ENCODE measurements around the gene REXO4. TPM values are rescaled to one million over a fixed set of nuclear protein-coding genes. Genes with fewer than 3 reads are reported as not detected.

The REXO4 gene
- total and polyA plus RNA-seq, 2 of the 13 experiments (the other 11 are each of a cell fraction or from before 2014, with no cell fraction given), result 18.5 to 30.4 TPM

DNA sequence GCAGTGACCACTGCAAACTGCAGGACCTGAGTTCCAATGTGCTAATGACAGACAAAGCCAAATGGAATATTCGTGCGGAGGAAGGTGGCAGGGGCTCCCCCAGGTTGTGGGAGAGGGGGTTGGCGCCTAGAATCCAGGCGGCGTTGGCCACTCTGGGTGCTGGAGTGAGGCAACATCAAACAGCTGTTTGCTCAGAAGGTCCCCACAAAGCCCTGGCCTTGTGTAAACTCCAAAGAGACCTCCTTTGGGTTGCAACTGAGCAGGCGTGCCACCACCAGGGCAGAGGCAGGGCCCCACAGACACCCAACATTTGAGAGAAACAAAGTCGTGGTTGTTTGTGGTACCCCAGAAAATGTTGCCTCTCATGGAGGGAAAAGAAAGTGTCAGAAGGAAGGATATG, 27.1 kb downstream of the REXO4 start (continued):
- TF ChIP-seq, protein P1, sequence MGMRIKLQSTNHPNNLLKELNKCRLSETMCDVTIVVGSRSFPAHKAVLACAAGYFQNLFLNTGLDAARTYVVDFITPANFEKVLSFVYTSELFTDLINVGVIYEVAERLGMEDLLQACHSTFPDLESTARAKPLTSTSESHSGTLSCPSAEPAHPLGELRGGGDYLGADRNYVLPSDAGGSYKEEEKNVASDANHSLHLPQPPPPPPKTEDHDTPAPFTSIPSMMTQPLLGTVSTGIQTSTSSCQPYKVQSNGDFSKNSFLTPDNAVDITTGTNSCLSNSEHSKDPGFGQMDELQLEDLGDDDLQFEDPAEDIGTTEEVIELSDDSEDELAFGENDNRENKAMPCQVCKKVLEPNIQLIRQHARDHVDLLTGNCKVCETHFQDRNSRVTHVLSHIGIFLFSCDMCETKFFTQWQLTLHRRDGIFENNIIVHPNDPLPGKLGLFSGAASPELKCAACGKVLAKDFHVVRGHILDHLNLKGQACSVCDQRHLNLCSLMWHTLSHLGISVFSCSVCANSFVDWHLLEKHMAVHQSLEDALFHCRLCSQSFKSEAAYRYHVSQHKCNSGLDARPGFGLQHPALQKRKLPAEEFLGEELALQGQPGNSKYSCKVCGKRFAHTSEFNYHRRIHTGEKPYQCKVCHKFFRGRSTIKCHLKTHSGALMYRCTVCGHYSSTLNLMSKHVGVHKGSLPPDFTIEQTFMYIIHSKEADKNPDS (CRISPR knock-in tag; IDR thresholded peaks at IDR 0.05), result 0 out of 2 replicates have a peak, but pooled peaks have one; percentile 69
- TF ChIP-seq FOXO4 (CRISPR knock-in tag; conservative IDR thresholded peaks at IDR 0.05) (no peak), ZNF800 (CRISPR knock-in tag; IDR thresholded peaks at IDR 0.05) (no peak), ATF6 (CRISPR knock-in tag; conservative IDR thresholded peaks at IDR 0.05) (no peak), ZNF326 (CRISPR knock-in tag; IDR thresholded peaks at IDR 0.05; ENCODE audit: borderline replicate concordance) (no peak), ARID4A (CRISPR knock-in tag; IDR thresholded peaks at IDR 0.05; ENCODE audit: borderline replicate concordance) (no peak; the same call in 1 of the 2 replicates), ZNF232 (CRISPR knock-in tag; IDR thresholded peaks at IDR 0.05; ENCODE audit: borderline replicate concordance) (no peak), ZNF747 (CRISPR knock-in tag; IDR thresholded peaks at IDR 0.05; ENCODE audit: borderline replicate concordance) (no peak), ZMYM2 (CRISPR knock-in tag; IDR thresholded peaks at IDR 0.05) (no peak), HNRNPL (IDR thresholded peaks at IDR 0.05; ENCODE audit: low read depth, low read length) (0 out of 2 replicates have a peak, but pooled peaks have one; percentile 16), FOXA3 (CRISPR knock-in tag; IDR thresholded peaks at IDR 0.05) (peak; percentile 54), SPEN (CRISPR knock-in tag; IDR thresholded peaks at IDR 0.05; ENCODE audit: low read depth) (no peak)
- TF ChIP-seq, protein P2, sequence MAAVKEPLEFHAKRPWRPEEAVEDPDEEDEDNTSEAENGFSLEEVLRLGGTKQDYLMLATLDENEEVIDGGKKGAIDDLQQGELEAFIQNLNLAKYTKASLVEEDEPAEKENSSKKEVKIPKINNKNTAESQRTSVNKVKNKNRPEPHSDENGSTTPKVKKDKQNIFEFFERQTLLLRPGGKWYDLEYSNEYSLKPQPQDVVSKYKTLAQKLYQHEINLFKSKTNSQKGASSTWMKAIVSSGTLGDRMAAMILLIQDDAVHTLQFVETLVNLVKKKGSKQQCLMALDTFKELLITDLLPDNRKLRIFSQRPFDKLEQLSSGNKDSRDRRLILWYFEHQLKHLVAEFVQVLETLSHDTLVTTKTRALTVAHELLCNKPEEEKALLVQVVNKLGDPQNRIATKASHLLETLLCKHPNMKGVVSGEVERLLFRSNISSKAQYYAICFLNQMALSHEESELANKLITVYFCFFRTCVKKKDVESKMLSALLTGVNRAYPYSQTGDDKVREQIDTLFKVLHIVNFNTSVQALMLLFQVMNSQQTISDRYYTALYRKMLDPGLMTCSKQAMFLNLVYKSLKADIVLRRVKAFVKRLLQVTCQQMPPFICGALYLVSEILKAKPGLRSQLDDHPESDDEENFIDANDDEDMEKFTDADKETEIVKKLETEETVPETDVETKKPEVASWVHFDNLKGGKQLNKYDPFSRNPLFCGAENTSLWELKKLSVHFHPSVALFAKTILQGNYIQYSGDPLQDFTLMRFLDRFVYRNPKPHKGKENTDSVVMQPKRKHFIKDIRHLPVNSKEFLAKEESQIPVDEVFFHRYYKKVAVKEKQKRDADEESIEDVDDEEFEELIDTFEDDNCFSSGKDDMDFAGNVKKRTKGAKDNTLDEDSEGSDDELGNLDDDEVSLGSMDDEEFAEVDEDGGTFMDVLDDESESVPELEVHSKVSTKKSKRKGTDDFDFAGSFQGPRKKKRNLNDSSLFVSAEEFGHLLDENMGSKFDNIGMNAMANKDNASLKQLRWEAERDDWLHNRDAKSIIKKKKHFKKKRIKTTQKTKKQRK (IDR thresholded peaks at IDR 0.05; ENCODE audit: low read length), result no peak
